H1 (cell line): ENCODE measurements around the gene STAMBP. TPM values are rescaled to one million over a fixed set of nuclear protein-coding genes. Genes with fewer than 3 reads are reported as not detected.

Experiments used
- CEBPB ChIP-seq: IDR thresholded peaks from 2 replicates; pipeline ENCODE4 v1.6.1; 2012; ENCODE audit warnings: low read depth, low read length
- polyA plus RNA-seq, 7 experiments: library from polyadenylated mRNA; depleted of rRNA in 3 of 7; stranded (reverse) in 5 of 7; unstranded in 2 of 7; fragments of >200 nt in 5 of 7; fragments of 200-250 nt in 2 of 7; gene quantifications; 1 replicate in 5 of 7; 2 replicates in 1 of 7; 4 replicates in 1 of 7; pipeline versions ENCODE4 v1.2.1 to v1.2.3, GENCODE V29; 2011 to 2013; ENCODE audit warnings: missing spikeins in 2 of 7, mixed read lengths in 2 of 7
- total RNA-seq: library from RNA; stranded (reverse); fragmentation: NEBNext Ultra II Directional; extraction: Animal tissue kit (Norgen Biotek cat#: 25700); gene quantifications from 2 replicates; pipeline ENCODE4 v1.2.1, GENCODE V29; 2021

STAMBP gene
- total and polyA plus RNA-seq, 2 of the 8 experiments (the other 6 are each of a cell fraction or from before 2014, with no cell fraction given): 35.8 to 49.7 TPM

DNA sequence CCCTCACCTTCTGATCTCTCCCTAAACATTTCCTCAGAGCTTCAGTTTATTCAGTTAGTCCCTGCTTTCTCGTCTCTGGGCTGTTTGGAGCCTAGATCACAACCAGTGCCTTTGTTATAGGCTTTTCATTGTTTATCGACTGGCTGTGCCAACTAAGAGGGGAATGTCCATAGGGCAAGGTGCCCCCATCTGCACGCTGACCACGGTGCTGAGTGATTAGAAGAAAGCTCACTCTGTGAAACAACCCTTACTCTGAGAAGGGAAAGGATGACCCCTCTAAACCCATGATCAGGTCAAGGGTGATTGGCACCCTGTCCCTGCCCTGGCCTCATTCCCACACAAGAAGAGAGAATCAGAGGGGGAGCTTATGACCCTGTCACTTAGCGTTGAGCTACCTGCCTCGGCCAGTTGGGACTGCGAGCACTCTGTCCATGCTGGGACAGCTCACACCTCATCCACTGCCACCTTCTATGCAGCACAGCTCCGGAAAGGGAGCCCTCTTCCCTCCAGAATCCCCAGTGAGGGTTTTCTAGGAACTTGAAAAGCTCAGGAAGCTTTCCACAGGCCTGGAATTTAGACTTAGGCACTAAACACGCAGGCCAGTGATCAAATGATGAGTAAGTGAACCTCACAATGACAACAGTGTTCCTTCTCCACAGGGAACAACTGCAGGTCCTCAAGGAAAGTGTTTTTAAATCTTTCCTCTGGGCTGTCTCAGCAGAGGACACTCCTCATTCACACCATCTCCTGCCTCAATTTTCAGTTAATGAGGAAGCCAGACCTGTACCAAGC lies 61.7 kb downstream of the STAMBP start (continued):
- TF ChIP-seq CEBPB: no peak
